G401.6 (cell line): Measurements from ENCODE around the gene EXOC3L4.

ENCODE experiments used
- FAIRE-seq: peaks from 2 replicates; lab custom pipeline; 2012; peaks lifted over from hg19 to GRCh38; lab: Jason Lieb, UNC

EXOC3L4 gene

GRCh38 chr14:103133210-103134140, 39.0 kb downstream of the EXOC3L4 start:
- FAIRE-seq = no peak

DNA sequence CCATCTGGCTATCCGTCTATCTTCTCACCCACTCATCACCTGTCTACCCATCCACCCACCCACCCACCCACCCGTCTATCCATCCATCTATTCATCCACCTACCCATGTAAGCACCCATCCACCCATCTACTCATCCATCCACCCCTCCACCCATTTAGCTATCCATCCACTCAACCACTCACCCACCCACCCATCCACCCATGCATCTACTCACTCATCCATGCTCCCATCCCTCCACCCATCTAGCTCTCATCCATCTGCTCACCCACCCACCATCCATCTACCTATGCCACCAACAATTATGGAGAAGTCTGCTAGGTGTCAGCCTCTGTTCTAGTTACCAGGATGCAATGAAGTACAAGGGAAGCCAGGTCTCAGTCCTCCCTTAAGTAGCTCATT, 39.9 kb downstream of the EXOC3L4 start:
- FAIRE-seq = no peak

GRCh38 chr14:103134919-103135318, 40.4 kb downstream of the EXOC3L4 start:
- no peak for FAIRE-seq

DNA sequence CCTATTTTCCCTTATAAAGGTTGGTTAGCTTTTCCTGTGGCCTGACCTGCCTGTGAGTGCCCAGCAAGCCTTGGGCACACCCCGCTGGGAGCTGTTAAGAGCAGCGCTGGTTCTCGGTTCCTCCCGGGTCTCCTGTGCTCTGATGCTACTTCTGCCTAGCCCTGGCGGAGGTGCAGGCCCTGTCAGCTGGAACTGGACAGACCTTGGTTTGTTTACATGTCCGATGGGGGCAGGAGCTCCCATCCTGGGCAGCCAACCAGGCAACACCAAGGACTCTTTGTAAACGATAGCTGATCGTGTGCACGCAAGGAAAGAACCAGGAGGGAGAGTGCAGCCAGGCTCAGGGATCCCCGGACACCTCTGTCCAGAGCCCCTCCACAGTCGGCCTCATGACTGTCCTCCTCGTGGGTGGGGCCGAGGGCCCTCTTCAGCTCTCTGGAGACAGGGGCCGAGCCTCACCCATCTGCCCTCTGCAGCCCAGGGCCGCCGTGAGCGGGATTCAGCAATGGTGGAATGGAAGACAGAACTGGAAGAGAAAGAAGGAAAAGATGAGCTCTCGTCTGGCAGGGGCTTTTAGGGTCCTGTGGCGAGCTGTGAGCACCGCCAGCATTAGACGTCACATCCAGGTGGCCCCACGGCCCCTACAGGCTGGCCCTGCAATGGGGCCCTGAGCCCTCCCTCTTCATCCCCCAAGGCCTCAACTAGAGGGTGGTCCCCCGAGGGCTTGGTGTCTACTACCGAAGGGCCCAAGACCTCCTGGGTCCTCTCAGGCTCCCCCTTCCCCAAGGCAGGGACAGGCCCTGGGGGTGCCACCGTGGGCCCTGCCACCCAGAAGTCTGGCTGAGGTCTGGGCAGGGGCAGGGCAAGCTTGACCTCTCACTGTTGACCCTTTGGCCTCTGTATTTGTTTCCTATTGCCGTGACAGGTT, 41.1 kb downstream of the EXOC3L4 start:
- no peak for FAIRE-seq

- FAIRE-seq = no peak
Measured at GRCh38 chr14:103136388-103137271, 42.1 kb downstream of the EXOC3L4 start.

DNA sequence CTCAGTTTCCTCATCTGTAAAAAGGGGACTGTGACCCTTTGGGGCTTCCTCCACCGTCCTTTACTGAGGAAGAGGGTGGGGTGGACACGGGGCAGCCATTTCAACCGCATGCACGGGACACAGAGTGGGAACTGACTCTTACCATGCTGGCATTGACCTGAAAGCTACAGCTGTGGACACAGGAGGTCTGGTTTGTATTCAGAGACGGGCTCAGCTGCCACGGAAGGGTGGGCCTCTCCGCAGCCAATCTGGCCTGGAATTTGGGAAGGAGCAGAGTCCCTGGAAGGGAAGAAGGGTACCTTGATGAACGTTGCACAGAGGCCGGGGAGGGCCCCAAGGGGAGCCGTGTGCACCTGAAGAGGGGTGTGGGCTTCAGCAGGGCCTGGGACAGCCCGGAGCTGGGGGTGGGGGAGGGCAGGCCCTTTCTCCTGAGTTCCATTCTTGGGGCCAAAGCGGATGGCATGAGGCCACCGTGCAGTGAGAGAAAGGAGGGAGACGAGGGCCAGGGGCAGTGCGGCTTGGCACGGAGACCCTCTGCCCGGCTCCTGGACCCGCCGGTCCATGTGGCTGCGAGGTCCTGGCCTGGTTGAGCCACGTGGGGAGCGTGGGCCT, 43.3 kb downstream of the EXOC3L4 start:
- no peak for FAIRE-seq

DNA sequence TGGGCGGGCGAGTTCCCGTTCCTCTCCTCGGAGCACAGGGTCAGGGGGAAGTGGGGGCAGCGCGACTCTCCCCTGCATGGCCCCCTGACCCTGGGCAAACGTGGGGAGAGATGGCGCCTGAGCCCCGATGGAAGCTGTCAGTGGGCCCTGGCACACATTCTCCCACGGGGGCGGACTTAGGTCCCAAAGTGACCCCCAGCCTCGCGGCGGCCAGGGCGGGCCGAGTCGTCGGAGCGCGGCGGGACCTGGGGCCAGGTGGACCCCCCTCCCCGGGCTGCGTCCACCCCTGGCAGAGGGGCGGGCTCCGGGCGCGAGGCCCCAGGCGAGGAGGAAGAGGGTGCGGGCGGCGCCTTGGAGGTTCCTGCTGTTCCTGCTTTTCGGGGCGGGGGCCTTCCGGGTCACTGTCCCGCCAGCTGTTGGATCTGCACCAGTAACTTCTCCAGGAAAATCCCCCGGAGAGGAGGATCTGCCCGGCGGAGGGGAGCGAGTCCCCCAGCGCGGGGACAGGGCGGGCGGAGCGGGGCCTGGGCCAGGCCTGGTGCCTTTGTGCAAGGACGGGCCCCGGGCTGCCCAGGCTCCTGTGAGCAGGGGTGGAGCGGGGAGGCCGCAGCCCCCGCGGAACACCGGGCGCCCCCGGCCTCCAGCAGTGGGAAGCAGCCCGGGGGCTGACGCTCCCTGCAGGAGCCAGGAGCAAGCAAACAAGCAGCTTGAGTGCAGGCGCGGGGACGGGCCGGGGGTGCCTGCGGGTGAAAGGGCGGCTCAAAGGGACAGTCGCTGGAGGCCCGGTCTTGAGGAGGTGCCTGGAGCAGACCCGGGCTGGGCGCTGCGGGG, 44.0 kb downstream of the EXOC3L4 start:
- FAIRE-seq = no peak

GRCh38 chr14:103139132-103140025, 44.9 kb downstream of the EXOC3L4 start:
- no peak for FAIRE-seq

DNA sequence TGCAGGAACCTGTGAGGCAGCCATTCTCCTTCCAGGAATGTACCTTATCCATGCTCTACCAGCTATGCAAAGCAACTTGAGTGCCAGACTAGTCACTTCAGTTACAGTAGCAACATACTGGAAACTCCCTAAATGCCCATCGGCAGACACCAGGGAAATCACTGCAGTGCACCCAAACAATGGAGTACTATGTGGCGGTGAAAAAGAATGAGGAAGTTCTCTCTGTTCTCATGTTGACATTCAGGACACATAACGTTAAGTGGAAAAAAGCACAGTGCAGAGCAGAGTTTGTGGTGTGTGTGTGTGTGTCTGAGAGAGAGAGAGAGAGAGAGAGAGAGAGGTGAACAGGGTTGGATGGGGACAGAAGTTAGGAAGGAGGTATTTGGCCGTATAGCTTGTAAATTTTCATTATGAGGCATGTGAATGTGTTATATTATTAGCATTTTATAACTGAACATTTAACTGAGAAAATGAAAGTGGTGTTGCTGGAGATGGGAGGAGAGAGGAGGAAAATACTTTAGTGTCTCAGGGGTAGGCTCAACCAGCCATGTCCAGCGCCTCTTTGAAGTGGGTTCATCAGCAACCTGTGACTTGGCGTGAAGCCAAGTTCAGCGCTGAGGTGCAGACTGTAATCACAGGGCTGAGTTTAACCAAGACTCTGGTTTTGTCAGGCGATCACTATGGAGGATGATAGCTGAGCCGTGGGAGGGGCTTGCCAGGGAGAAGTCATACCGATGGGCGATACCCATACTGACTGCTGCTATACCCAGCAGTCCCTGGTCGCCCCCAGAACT, 46.0 kb downstream of the EXOC3L4 start:
- no peak for FAIRE-seq

GRCh38 chr14:103141117-103141796, 46.7 kb downstream of the EXOC3L4 start:
- FAIRE-seq = peak; percentile 28

GRCh38 chr14:103142026-103142425, 47.5 kb downstream of the EXOC3L4 start:
- no peak for FAIRE-seq

DNA sequence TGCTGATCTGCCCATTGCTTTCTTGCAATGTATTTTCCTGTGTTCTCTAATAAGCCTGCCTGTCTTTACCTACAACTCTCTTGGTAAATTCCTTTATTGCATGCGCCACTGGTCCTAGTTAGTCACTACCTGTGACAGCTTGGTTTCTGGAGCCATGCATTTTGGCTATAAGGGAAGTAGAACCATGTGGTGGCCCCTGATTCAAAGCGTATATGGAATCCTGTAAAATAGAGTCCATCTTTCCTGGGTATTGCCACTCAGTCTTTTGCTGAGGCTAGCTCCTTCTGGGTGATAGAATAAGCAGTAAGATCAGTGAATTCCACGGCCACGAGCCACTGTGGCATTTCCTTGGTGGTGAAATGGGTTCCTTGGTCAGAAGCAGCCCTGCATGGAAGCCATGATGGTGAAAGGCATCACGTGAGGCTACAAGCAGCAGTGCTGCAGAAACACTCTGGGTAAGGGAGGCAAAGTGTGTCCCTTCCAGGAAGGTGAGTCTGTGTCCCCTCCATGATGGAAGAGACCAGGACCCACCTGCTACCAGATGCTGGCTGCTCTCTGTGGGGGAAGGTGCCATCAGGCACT, 48.3 kb downstream of the EXOC3L4 start:
- no peak for FAIRE-seq

DNA sequence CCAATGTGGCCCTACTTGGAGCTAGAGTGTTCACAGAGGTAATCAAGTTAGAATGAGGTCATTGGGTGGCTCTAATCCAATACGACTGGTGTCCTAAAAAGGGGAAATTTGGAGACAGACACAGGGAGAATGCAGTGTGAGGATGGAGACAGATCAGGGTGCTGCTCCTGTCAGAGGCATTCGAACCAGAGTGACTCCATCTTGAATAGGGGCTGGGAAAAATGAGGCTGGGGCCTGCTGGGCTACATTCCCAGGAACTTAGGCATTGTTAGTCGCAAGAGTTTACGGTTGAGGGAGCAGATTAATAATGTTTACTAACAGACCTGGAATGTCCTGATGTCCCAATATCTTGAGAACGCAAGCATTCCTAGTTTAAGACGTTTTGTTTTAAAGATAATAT, 49.0 kb downstream of the EXOC3L4 start:
- no peak for FAIRE-seq

DNA sequence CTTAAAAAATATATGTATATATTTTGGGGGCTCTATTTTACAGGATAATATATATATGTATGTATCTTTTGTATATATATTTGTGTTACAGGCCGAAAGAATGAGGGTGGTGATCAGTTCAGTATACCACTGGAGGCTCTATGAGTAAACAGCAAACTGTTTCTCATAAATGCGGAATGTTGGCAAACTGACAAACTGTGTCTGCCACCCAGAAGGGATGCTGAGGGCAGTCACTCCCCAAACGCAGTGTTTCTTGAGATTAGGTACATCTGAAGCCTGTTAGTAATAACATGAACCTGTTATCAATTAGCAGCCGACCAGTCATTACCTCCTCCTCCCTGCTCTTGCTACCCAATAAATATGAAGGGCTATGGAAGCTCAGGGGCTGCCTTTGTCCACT, 49.6 kb downstream of the EXOC3L4 start:
- no peak for FAIRE-seq

- no peak for FAIRE-seq
Measured at GRCh38 chr14:103146141-103146709, 51.7 kb downstream of the EXOC3L4 start.

GRCh38 chr14:103149351-103150237, 55.1 kb downstream of the EXOC3L4 start:
- no peak for FAIRE-seq
